ENCODE data around the gene PLCH1.

The PLCH1 gene

DNA sequence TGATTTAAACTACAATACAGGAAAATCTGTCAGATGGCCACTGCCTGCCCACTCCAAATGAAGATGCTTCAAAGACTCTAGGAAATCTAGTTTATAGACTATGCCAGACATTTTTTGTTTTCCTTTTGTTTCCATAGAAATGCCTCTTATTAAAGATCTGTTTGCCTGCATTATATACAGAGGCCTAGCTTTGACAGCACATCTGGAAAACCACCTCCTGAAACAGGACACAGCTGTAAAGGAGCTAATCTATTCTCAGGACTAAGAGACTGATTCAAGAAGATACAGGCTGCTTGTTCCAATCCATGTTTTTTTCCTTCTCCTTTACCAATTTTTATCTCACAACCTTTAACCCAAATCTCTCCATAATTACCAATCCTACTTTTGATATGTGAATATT lies 376.1 kb downstream of the PLCH1 start:
- Histone ChIP-seq H3K4me3 (ENCODE audit: low read length) (no peak overlapping the region), H3K36me3 (ENCODE audit: control insufficient read depth, low read length) (no peaks in the 10 kb centered on the region), H3K4me2 (ENCODE audit: low read length) (peak overlapping the region; percentile 60; the same call in 1 of the 2 replicates), H3K27ac (ENCODE audit: low read depth, low read length) (no peak overlapping the region; the same call in 1 of the 2 replicates), H3F3A (ENCODE audit: control insufficient read depth, insufficient read depth) (0 out of 2 replicates have a peak, but pooled peaks cover 3% of the 10 kb centered on the region), H4K20me1 (ENCODE audit: control insufficient read depth, insufficient read depth, low read depth, low read length) (no peaks in the 10 kb centered on the region), H3K4me1 (ENCODE audit: control insufficient read depth, low read length) (peaks cover 74% of the 10 kb centered on the region), H3K27me3 (ENCODE audit: control insufficient read depth, low read length) (no peaks in the 10 kb centered on the region), H3K9me2 (replicated peaks; ENCODE audit: control insufficient read depth, low read length) (no peaks in the 10 kb centered on the region), H3K79me2 (ENCODE audit: control insufficient read depth, low read length) (no peaks in the 10 kb centered on the region), H3K9me3 (ENCODE audit: control insufficient read depth, insufficient read depth, low read length) (peaks cover 9% of the 10 kb centered on the region)
- no peak for TF ChIP-seq EZH2phosphoT487 (IDR thresholded peaks at IDR 0.05; ENCODE audit: borderline replicate concordance, low read length)
- no peak for TF ChIP-seq CTCF (IDR thresholded peaks at IDR 0.05; ENCODE audit: low read depth, low read length, poor library complexity, severe bottlenecking)

DNA sequence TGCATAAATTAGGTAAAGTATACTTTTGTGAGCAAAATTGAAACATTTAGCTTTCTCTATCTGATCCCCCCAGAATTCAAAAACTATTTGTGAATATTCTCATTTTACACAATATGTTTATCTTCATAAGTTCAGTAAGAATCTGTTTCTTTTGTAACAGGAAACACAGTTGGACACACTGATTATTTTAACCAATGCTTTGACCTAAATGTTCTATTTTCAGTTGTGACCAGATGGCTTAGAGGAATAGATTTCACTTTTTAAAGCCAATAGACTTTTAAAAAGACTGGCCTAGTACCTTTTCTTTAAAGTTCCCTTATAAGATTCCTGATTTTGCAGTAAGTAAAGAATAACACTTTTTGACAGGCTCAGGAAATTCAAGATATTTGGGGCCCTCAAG lies 377.4 kb downstream of the PLCH1 start:
- Histone ChIP-seq H3K4me2 (ENCODE audit: low read length) (peak overlapping the region; percentile 60), H3K79me2 (ENCODE audit: control insufficient read depth, low read length) (no peaks in the 10 kb centered on the region), H3K4me1 (ENCODE audit: control insufficient read depth, low read length) (peaks cover 61% of the 10 kb centered on the region)

DNA sequence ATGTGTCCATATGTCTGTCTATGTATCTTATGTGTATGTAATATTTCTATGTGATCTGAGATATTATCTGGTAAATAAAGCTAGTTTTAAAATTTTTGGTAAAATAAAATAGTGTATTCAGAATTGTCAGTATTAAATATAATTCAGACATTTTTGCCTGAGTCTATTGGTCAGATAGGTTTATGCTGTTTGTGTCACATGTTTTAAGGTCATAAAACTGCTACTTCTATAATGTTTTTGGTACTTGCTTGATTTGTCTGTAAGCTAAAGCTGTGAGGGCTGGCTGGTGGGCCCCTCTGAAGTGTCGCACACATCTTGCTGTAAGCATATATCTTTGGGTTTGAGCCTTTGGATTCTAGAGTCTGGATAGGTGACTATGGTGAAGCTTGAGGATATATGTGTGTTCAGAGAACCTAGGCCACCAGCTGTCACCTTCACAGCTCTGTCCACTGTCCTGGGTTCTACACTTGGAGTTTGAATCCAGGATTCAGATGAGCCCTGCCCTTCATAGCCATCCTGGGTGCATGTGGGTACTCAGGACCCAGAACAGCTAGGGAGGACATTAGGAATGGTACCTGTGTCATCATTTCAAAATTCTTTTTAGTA lies 379.6 kb downstream of the PLCH1 start:
- no peak overlapping the region for H3K4me3 ChIP-seq (ENCODE audit: low read length)
- no peaks in the 10 kb centered on the region for H3K27me3 ChIP-seq (ENCODE audit: control insufficient read depth, low read length)
- H3F3A ChIP-seq (ENCODE audit: control insufficient read depth, insufficient read depth) = no peaks in the 10 kb centered on the region
- H3K9me3 ChIP-seq (ENCODE audit: control insufficient read depth, insufficient read depth, low read length) = peaks cover 9% of the 10 kb centered on the region
- peaks cover 39% of the 10 kb centered on the region for H3K4me1 ChIP-seq (ENCODE audit: control insufficient read depth, low read length)
- H4K20me1 ChIP-seq (ENCODE audit: control insufficient read depth, insufficient read depth, low read depth, low read length) = no peaks in the 10 kb centered on the region
- TF ChIP-seq EZH2phosphoT487 (IDR thresholded peaks at IDR 0.05; ENCODE audit: borderline replicate concordance, low read length) = no peak
- no peak for TF ChIP-seq CTCF (IDR thresholded peaks at IDR 0.05; ENCODE audit: low read depth, low read length, poor library complexity, severe bottlenecking)
- H3K9me2 ChIP-seq (replicated peaks; ENCODE audit: control insufficient read depth, low read length) = no peaks in the 10 kb centered on the region
- no peaks in the 10 kb centered on the region for H3K36me3 ChIP-seq (ENCODE audit: control insufficient read depth, low read length)
- H3K79me2 ChIP-seq (ENCODE audit: control insufficient read depth, low read length) = no peaks in the 10 kb centered on the region
- no peak overlapping the region for H3K4me2 ChIP-seq (ENCODE audit: low read length)
- H3K27ac ChIP-seq (ENCODE audit: low read depth, low read length) = no peak overlapping the region

More for the DNA sequence above, 377.4 kb downstream of the PLCH1 start:
- 0 out of 2 replicates have a peak, but pooled peaks cover 3% of the 10 kb centered on the region for H3F3A ChIP-seq (ENCODE audit: control insufficient read depth, insufficient read depth)
- no peak for TF ChIP-seq CTCF (IDR thresholded peaks at IDR 0.05; ENCODE audit: low read depth, low read length, poor library complexity, severe bottlenecking)
- no peak for TF ChIP-seq EZH2phosphoT487 (IDR thresholded peaks at IDR 0.05; ENCODE audit: borderline replicate concordance, low read length)
- H3K4me3 ChIP-seq (ENCODE audit: low read length) = peak overlapping the region; percentile 41
- no peaks in the 10 kb centered on the region for H3K9me2 ChIP-seq (replicated peaks; ENCODE audit: control insufficient read depth, low read length)
- no peaks in the 10 kb centered on the region for H4K20me1 ChIP-seq (ENCODE audit: control insufficient read depth, insufficient read depth, low read depth, low read length)
- H3K27ac ChIP-seq (ENCODE audit: low read depth, low read length) = peak overlapping the region; percentile 65
- H3K27me3 ChIP-seq (ENCODE audit: control insufficient read depth, low read length) = no peaks in the 10 kb centered on the region
- H3K9me3 ChIP-seq (ENCODE audit: control insufficient read depth, insufficient read depth, low read length) = peaks cover 9% of the 10 kb centered on the region
- no peaks in the 10 kb centered on the region for H3K36me3 ChIP-seq (ENCODE audit: control insufficient read depth, low read length)
